Spleen (tissue), 11 donors: Measurements from ENCODE around the gene GCSAM. TPM values are rescaled to one million over a fixed set of nuclear protein-coding genes. Genes with fewer than 3 reads are reported as not detected.

ENCODE experiments used
- DNase-seq: peaks from one replicate; pipeline ENCODE4 v3.0.0-alpha.2; 2020
- H3K27ac ChIP-seq, 8 donors: fragments of 200-600 bp; sonication (generic) in 7 of 8; 1 replicate in 4 of 8; 2 replicates in 4 of 8; pipeline versions ENCODE4 v1.5.0 to v1.8.0; 2016 to 2021; ENCODE audit warnings: inconsistent platforms in 4 of 8, mild to moderate bottlenecking in 4 of 8, moderate library complexity in 1 of 8
- H3K27me3 ChIP-seq, 7 donors: fragments of 200-600 bp; sonication (generic) in 6 of 7; replicated peaks in 1 of 7; 1 replicate in 4 of 7; 2 replicates in 3 of 7; pipeline versions ENCODE4 v1.5.0 to v1.8.0; 2016 to 2021; ENCODE audit warnings: inconsistent platforms in 3 of 7, mild to moderate bottlenecking in 1 of 7
- H3K36me3 ChIP-seq, 6 donors: fragments of 200-600 bp; sonication (generic) in 5 of 6; 1 replicate in 4 of 6; 2 replicates in 2 of 6; pipeline versions ENCODE4 v1.5.0 to v1.8.0; 2016 to 2021; ENCODE audit warnings: inconsistent platforms in 2 of 6
- H3K4me1 ChIP-seq, 6 donors: fragments of 200-600 bp; sonication (generic) in 5 of 6; 1 replicate in 3 of 6; 2 replicates in 3 of 6; pipeline versions ENCODE4 v1.5.0 to v1.8.0; 2016 to 2021; ENCODE audit warnings: inconsistent platforms in 3 of 6
- H3K4me3 ChIP-seq, 8 donors: fragments of 200-600 bp; sonication (generic) in 7 of 8; 1 replicate in 4 of 8; 2 replicates in 4 of 8; pipeline versions ENCODE4 v1.5.0 to v1.8.0; 2016 to 2021; ENCODE audit warnings: inconsistent platforms in 4 of 8, mild to moderate bottlenecking in 4 of 8, moderate library complexity in 2 of 8
- H3K9me3 ChIP-seq, 8 donors: fragments of 200-600 bp; sonication (generic) in 7 of 8; 1 replicate in 4 of 8; 2 replicates in 4 of 8; pipeline versions ENCODE4 v1.5.0 to v1.8.0; 2016 to 2021; ENCODE audit warnings: inconsistent platforms in 4 of 8
- CTCF ChIP-seq, 11 experiments: fragments of 200-600 bp in 7 of 11; fragments of 450-650 bp in 4 of 11; sonication (generic) in 4 of 11; IDR thresholded peaks in 8 of 11; conservative IDR thresholded peaks in 3 of 11; 1 replicate in 7 of 11; 2 replicates in 4 of 11; pipeline versions ENCODE4 v1.4.0 to v1.8.0; 2016 to 2021; ENCODE audit warnings: antibody characterized with exemption in 11 of 11, inconsistent platforms in 4 of 11, mild to moderate bottlenecking in 1 of 11
- POLR2A ChIP-seq, 3 donors: fragments of 450-650 bp; IDR thresholded peaks; one replicate each; pipeline ENCODE4 v1.5.1; 2017; ENCODE audit warnings: antibody characterized with exemption in 3 of 3, mild to moderate bottlenecking in 1 of 3
- POLR2AphosphoS5 ChIP-seq, 3 donors: sonication (generic); formaldehyde crosslinking; IDR thresholded peaks; one replicate each; pipeline ENCODE4 v1.5.1; 2017; ENCODE audit warnings: antibody characterized with exemption in 3 of 3
- WGBS, 5 donors: extraction: QIAGEN DNeasy Blood & Tissue Kit in 3 of 5; methylation state at CpG; one replicate each; pipeline versions ENCODE4 v1.1.5 to v1.1.7; 2013 to 2018; 5-methylcytosine and 5-hydroxymethylcytosine counted together
- intact Hi-C: fragments of 100-400 bp; cut with DNase I; formaldehyde crosslinking; loops from one replicate; pipeline ENCODE4 v1.15.0; 2023; ENCODE audit warnings: low total_unique reads
- polyA plus RNA-seq, 3 donors: library from polyadenylated mRNA; stranded (reverse); fragments of 200-250 nt; gene quantifications; one replicate each; pipeline ENCODE4 v1.2.1, GENCODE V29; 2013
- total RNA-seq, 7 donors: library from RNA; depleted of rRNA in 3 of 7; stranded (reverse); fragments of >200 nt in 3 of 7; fragmentation: NEBNext Ultra II Directional in 4 of 7; extraction: Animal tissue kit (Norgen Biotek cat#: 25700) in 4 of 7; gene quantifications; one replicate each; pipeline versions ENCODE4 v1.1.0 to v1.2.1, GENCODE V29; 2016 to 2021
- donor health status: healthy with polysubstance abuse.
- donor health status: DM: no; HTN: no; CAD: no; lungs with moderate emphysema.
- donor health status: DM: no; HTN: no; CAD: no.
- donor health status: Bipolar disorder and iron deficiency.
- donor health status: healthy.
- donor health status: DM: no; HTN: no; CAD: no.
- donor health status: DM: yes; HTN: yes; CAD: no.

Gene GCSAM
- total and polyA plus RNA-seq, 10 donors = 2.7 to 20.9 (median 8.9) TPM

GRCh38 chr3:112127522-112128494 is 5.2 kb downstream of the GCSAM start:
- no peak for DNase-seq
- 41 to 49% (median 42%) methylated on average over 10 of the region's 10 CpGs for WGBS, 5 donors
- intact Hi-C loops = no loop called here
- H3K36me3 ChIP-seq = peaks cover 0 to 28% (median 0%) of the 10 kb centered on the region in 6 donors
- peak overlapping the region in 5 of 8 donors; percentile 30 to 79 (median 62) for H3K27ac ChIP-seq
- H3K9me3 ChIP-seq = no peaks in the 10 kb centered on the region
- H3K4me3 ChIP-seq = peak overlapping the region in 2 of 8 donors; percentile 11 to 53
- peaks cover 15 to 84% (median 43%) of the 10 kb centered on the region in 6 donors for H3K4me1 ChIP-seq
- no peak for TF ChIP-seq POLR2AphosphoS5 (IDR thresholded peaks at IDR 0.05)
- TF ChIP-seq CTCF (IDR thresholded peaks at IDR 0.05 in 8 of 11, conservative IDR thresholded peaks at IDR 0.05 in 3 of 11) = no peak
- TF ChIP-seq POLR2A (IDR thresholded peaks at IDR 0.05) = no peak
- no peaks in the 10 kb centered on the region for H3K27me3 ChIP-seq

GRCh38 chr3:112126511-112126911 is 6.5 kb downstream of the GCSAM start:
- Histone ChIP-seq H3K27ac (peak overlapping the region in 6 of 8 donors; percentile 1 to 79 (median 53)), H3K36me3 (peaks cover 0 to 31% (median 0%) of the 10 kb centered on the region in 6 donors), H3K4me3 (peak overlapping the region in 1 of 8 donors; percentile 7), H3K4me1 (peaks cover 15 to 84% (median 38%) of the 10 kb centered on the region in 6 donors), H3K27me3 (no peaks in the 10 kb centered on the region), H3K9me3 (no peaks in the 10 kb centered on the region)
- intact Hi-C loops = no loop called here
- TF ChIP-seq POLR2A (IDR thresholded peaks at IDR 0.05) = no peak
- TF ChIP-seq POLR2AphosphoS5 (IDR thresholded peaks at IDR 0.05) = no peak
- TF ChIP-seq CTCF (IDR thresholded peaks at IDR 0.05 in 8 of 11, conservative IDR thresholded peaks at IDR 0.05 in 3 of 11) = no peak
- WGBS, 5 donors = 53 to 71% (median 59%) methylated on average over 1 of the region's 1 CpG
- DNase-seq = no peak

GRCh38 chr3:112124907-112125607 is 8.0 kb downstream of the GCSAM start:
- WGBS, 5 donors = 57 to 78% (median 71%) methylated on average over 5 of the region's 5 CpGs
- no peak for DNase-seq
- TF ChIP-seq POLR2AphosphoS5 (IDR thresholded peaks at IDR 0.05) = no peak
- TF ChIP-seq CTCF (IDR thresholded peaks at IDR 0.05 in 8 of 11, conservative IDR thresholded peaks at IDR 0.05 in 3 of 11) = no peak
- TF ChIP-seq POLR2A (IDR thresholded peaks at IDR 0.05) = no peak
- peaks cover 17 to 84% (median 49%) of the 10 kb centered on the region in 6 donors for H3K4me1 ChIP-seq
- H3K27me3 ChIP-seq = no peaks in the 10 kb centered on the region
- peaks cover 0 to 31% (median 0%) of the 10 kb centered on the region in 6 donors for H3K36me3 ChIP-seq
- intact Hi-C loops = no loop called here
- no peak overlapping the region for H3K27ac ChIP-seq
- H3K9me3 ChIP-seq = no peaks in the 10 kb centered on the region
- H3K4me3 ChIP-seq = no peak overlapping the region
